PC-9 (cell line): ENCODE measurements around the gene DLGAP4. TPM values are rescaled to one million over a fixed set of nuclear protein-coding genes. Genes with fewer than 3 reads are reported as not detected.

ENCODE experiments used
- BruUV-seq: library from RNA; stranded (reverse); fragments of 400-500 nt; replicated peaks from 2 replicates; lab custom pipeline; 2021; lab: Mats Ljungman, UMichigan
- CTCF ChIA-PET: fragments of 300-600 bp; sonication (Branson Sonifier 250); formaldehyde crosslinking; loops from one replicate; lab custom pipeline; 2022; ENCODE audit warnings: antibody characterized with exemption; lab: Charles Lee
- POLR2A ChIA-PET: fragments of 300-600 bp; sonication (Branson Sonifier 250); formaldehyde crosslinking; loops from one replicate; lab custom pipeline; 2022; ENCODE audit warnings: antibody characterized with exemption; ENCODE audit not compliant: unreplicated experiment; lab: Charles Lee
- DNase-seq, 2 experiments: peaks; one replicate each; pipeline versions ENCODE4 v3.0.0 to v3.0.0-alpha.2; 2015 to 2022; ENCODE audit warnings: mixed read lengths in 1 of 2
- H2AFZ ChIP-seq: fragments of 200-600 bp; sonication (generic); 2 replicates; pipeline ENCODE4 v1.8.1; 2017; ENCODE audit warnings: antibody characterized with exemption
- H3F3A ChIP-seq: fragments of 200-600 bp; sonication (generic); 2 replicates; pipeline ENCODE4 v1.8.1; 2017; ENCODE audit warnings: antibody characterized with exemption, mild to moderate bottlenecking, low read depth; ENCODE audit not compliant: insufficient read depth
- H3K27ac ChIP-seq: fragments of 200-600 bp; sonication (generic); 2 replicates; pipeline ENCODE4 v1.6.1; 2016; ENCODE audit warnings: mixed run types
- H3K27me3 ChIP-seq: fragments of 200-600 bp; sonication (generic); 2 replicates; pipeline ENCODE4 v1.6.1; 2016; ENCODE audit warnings: low read depth, mixed run types; ENCODE audit not compliant: insufficient read depth
- H3K36me3 ChIP-seq: fragments of 200-600 bp; sonication (generic); 2 replicates; pipeline ENCODE4 v1.6.1; 2016; ENCODE audit warnings: low read depth, mixed run types
- H3K4me1 ChIP-seq: fragments of 200-600 bp; sonication (generic); replicated peaks from 2 replicates; pipeline ENCODE4 v1.6.1; 2016; ENCODE audit warnings: mixed run types; ENCODE audit not compliant: insufficient read depth
- H3K4me2 ChIP-seq: fragments of 200-600 bp; sonication (generic); 2 replicates; pipeline ENCODE4 v1.6.1; 2017; ENCODE audit warnings: mixed run types
- H3K4me3 ChIP-seq: fragments of 200-600 bp; sonication (generic); 2 replicates; pipeline ENCODE4 v1.6.1; 2016; ENCODE audit warnings: mixed run types
- H3K79me2 ChIP-seq: fragments of 200-600 bp; sonication (generic); 2 replicates; pipeline ENCODE4 v1.6.1; 2017; ENCODE audit warnings: low read depth, mixed run types
- H3K9me2 ChIP-seq: fragments of 200-600 bp; sonication (generic); 2 replicates; pipeline ENCODE4 v1.8.1; 2017; ENCODE audit warnings: mild to moderate bottlenecking; ENCODE audit not compliant: insufficient read depth
- H3K9me3 ChIP-seq: fragments of 200-600 bp; sonication (generic); 2 replicates; pipeline ENCODE4 v1.8.1; 2016; ENCODE audit warnings: low read depth; ENCODE audit not compliant: insufficient read depth
- H4K20me1 ChIP-seq: fragments of 200-600 bp; sonication (generic); 2 replicates; pipeline ENCODE4 v1.8.1; 2017; ENCODE audit not compliant: insufficient read depth
- EZH2 ChIP-seq: fragments of 200-600 bp; sonication (generic); IDR thresholded peaks from 2 replicates; pipeline ENCODE4 v1.8.0; 2017; ENCODE audit warnings: antibody characterized with exemption, low read depth
- intact Hi-C: fragments of 100-400 bp; cut with micrococcal nuclease; formaldehyde crosslinking; loops from one replicate; pipeline ENCODE4 v1.10.0; 2022; ENCODE audit not compliant: unreplicated experiment
- total RNA-seq: library from RNA; stranded (reverse); gene quantifications from 2 replicates; pipeline ENCODE4 v1.2.3, GENCODE V29; 2021
- TF ChIP-seq, protein P1 (sequence below): fragments of 200-600 bp; sonication (generic); conservative IDR thresholded peaks from 2 replicates; pipeline ENCODE4 v1.6.1; 2017; ENCODE audit warnings: mixed run types, antibody characterized with exemption, mild to moderate bottlenecking, moderate library complexity

DLGAP4 gene
- total RNA-seq, 1 experiment from 2014 or later, result 62.6 TPM

DNA sequence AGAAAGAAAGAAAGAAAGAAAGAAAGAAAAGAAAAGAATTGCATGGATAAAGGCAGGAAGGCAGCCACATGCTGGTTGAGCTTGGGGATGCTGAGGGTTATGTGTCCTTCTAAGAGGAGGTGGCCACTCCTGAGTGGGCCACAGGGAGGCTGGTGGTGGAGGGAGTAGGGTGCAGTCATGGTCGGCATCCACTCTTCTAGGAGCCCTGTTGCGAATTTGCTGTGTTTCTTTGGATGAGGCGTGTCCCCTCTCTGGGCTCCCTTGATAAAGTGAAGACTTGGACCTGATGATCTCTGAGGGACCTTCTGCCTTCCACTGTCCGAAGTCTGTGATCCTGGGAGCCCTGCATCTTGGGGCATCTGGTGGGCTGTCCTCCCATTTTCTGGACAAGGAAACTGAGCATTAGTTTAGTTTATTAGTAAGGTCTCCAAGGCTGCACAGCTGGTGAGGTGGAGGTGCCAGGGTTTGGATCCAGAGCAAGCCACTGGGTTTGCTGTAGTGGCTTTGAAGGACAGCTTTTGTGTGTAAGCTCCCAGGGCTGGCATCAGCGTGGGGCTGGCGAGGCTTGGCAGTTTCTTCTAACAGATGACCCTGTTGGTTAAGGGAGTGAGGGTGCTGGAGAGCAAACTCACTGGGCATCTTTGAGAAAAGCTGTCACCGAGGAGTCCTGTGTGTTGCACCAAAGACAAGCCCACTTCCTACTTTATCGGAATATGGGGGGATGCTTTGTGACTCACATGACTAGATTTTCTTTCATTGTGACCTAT lies 4.3 kb downstream of the DLGAP4 start:
- POLR2A ChIA-PET, result no interaction called here
- no peaks in the 10 kb centered on the region for H3K79me2 ChIP-seq
- no peak for DNase-seq
- BruUV-seq, result no TSS peak
- no peaks in the 10 kb centered on the region for H3K4me1 ChIP-seq
- H3K4me3 ChIP-seq, result no peak overlapping the region
- H3K9me3 ChIP-seq, result no peaks in the 10 kb centered on the region
- H3F3A ChIP-seq, result no peaks in the 10 kb centered on the region
- CTCF ChIA-PET, result no interaction called here
- TF ChIP-seq, protein P1, sequence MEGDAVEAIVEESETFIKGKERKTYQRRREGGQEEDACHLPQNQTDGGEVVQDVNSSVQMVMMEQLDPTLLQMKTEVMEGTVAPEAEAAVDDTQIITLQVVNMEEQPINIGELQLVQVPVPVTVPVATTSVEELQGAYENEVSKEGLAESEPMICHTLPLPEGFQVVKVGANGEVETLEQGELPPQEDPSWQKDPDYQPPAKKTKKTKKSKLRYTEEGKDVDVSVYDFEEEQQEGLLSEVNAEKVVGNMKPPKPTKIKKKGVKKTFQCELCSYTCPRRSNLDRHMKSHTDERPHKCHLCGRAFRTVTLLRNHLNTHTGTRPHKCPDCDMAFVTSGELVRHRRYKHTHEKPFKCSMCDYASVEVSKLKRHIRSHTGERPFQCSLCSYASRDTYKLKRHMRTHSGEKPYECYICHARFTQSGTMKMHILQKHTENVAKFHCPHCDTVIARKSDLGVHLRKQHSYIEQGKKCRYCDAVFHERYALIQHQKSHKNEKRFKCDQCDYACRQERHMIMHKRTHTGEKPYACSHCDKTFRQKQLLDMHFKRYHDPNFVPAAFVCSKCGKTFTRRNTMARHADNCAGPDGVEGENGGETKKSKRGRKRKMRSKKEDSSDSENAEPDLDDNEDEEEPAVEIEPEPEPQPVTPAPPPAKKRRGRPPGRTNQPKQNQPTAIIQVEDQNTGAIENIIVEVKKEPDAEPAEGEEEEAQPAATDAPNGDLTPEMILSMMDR, result no peak
- no peak for TF ChIP-seq EZH2
- intact Hi-C loops, result no loop called here
- no peaks in the 10 kb centered on the region for H3K36me3 ChIP-seq
- no peak overlapping the region for H3K4me2 ChIP-seq
- H3K27ac ChIP-seq, result no peak overlapping the region
- H3K27me3 ChIP-seq, result peaks cover 43% of the 10 kb centered on the region
- H2AFZ ChIP-seq, result no peak overlapping the region
- H3K9me2 ChIP-seq, result no peaks in the 10 kb centered on the region
- no peaks in the 10 kb centered on the region for H4K20me1 ChIP-seq

DNA sequence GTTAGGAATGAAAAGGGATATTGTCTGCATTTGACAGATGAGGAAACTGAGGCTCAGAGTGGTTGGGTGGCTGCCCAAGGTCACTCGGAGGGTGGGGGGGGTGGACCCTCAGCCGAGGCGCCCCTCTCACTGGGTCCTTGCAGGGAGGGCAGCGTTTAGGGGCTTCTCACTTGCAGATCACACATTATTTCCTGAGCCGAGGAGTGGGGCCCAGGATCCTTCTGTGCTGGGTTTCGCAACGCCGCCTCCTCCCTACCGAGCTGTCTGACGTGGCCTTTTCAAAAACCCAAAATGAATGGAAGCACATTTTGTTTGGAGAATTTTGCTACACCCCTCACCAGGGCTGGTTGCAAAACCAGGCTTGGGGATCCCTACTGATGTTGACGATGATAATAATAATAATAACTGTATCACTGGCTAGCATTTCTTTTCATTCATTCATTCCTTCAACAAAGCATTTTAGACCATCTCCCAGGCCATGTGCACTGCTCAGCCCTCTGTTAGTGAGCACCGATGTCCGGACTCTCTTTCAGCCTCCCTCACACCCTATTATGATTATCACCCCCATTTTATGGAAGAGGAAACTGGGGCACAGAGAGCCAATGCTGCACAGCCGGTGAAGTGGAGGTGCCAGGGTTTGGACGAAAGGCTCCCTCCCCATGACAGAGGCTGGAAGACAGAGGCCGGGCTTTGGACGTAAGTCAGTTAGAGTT lies 5.2 kb downstream of the DLGAP4 start:
- H3K9me3 ChIP-seq, result no peaks in the 10 kb centered on the region
- no TSS peak for BruUV-seq
- no peak for DNase-seq
- H4K20me1 ChIP-seq, result no peaks in the 10 kb centered on the region
- no peak overlapping the region for H2AFZ ChIP-seq
- CTCF ChIA-PET, result no interaction called here
- H3K27me3 ChIP-seq, result peaks cover 43% of the 10 kb centered on the region
- H3K79me2 ChIP-seq, result no peaks in the 10 kb centered on the region
- no peaks in the 10 kb centered on the region for H3K4me1 ChIP-seq
- TF ChIP-seq, protein P1, result no peak
- no peak for TF ChIP-seq EZH2
- H3K4me2 ChIP-seq, result no peak overlapping the region
- POLR2A ChIA-PET, result no interaction called here
- no peaks in the 10 kb centered on the region for H3K9me2 ChIP-seq
- no peaks in the 10 kb centered on the region for H3F3A ChIP-seq
- H3K27ac ChIP-seq, result no peak overlapping the region
- H3K36me3 ChIP-seq, result no peaks in the 10 kb centered on the region
- no peak overlapping the region for H3K4me3 ChIP-seq
- intact Hi-C loops, result no loop called here

DNA sequence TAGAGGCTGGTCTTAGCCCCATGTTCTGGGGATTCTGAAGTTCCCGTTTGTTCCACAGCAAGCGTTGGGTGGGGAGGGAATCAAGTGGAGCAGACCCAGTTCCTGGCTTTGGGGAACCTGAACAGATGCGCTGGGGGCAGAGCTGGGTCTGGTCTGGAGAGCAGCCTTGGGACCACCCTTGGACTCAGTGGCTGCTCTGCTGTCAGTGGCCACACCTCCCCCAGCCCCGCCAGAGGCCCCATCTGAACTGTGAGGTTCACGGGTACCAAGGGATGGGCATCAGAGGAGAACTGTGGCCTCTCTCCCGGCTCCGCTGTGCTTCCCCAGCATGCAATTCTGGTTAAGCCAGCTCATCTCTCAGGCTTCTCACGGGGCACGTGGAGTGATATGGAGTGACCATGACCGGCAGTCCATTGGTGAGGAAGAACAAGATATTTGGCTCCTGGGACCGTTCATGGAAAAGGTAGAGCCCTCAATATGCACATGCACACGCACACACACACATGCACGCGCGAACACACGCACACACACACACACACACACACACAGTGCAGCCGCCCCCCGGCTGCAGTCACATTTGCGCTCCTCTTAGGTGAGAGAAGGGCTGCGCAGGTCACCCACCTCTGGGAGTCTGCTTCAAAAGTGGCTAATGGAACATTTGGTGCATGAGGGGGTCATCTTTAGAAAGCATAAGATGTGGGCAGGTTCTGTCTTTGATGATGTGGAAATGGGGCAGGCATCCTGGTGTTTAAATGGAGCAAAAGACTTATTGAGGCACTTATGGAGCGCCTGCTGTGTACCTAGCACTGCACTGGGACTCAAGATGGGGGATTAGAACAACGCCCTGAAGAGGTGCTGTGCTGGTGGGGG lies 6.0 kb downstream of the DLGAP4 start:
- POLR2A ChIA-PET, result no interaction called here
- no peaks in the 10 kb centered on the region for H3K9me3 ChIP-seq
- no peak for DNase-seq
- H3F3A ChIP-seq, result no peaks in the 10 kb centered on the region
- H3K9me2 ChIP-seq, result no peaks in the 10 kb centered on the region
- no peak overlapping the region for H2AFZ ChIP-seq
- H3K4me3 ChIP-seq, result no peak overlapping the region
- no peak overlapping the region for H3K4me2 ChIP-seq
- no peaks in the 10 kb centered on the region for H3K79me2 ChIP-seq
- H3K27ac ChIP-seq, result no peak overlapping the region
- intact Hi-C loops, result no loop called here
- CTCF ChIA-PET, result no interaction called here
- H3K36me3 ChIP-seq, result no peaks in the 10 kb centered on the region
- H4K20me1 ChIP-seq, result no peaks in the 10 kb centered on the region
- H3K27me3 ChIP-seq, result peaks cover 43% of the 10 kb centered on the region
- TF ChIP-seq, protein P1, result no peak
- no peak for TF ChIP-seq EZH2
- BruUV-seq, result no TSS peak
- no peaks in the 10 kb centered on the region for H3K4me1 ChIP-seq
